ENCODE data around the gene UBE2Q2. TPM values are rescaled to one million over a fixed set of nuclear protein-coding genes. Genes with fewer than 3 reads are reported as not detected.
A peak's percentile ranks its signal among the peaks of the same experiment; 100 is the strongest.
"Not testable (repeated sequence)": the region's sequence is repeated elsewhere in the genome, so short reads cannot be mapped to it uniquely, and the experiment has no call there.

Gene UBE2Q2
- total RNA-seq (2014; rRNA removed), result 59.4 and 60.6 TPM in 2 replicates
- 22.3 TPM for polyA plus RNA-seq (2012)

DNA sequence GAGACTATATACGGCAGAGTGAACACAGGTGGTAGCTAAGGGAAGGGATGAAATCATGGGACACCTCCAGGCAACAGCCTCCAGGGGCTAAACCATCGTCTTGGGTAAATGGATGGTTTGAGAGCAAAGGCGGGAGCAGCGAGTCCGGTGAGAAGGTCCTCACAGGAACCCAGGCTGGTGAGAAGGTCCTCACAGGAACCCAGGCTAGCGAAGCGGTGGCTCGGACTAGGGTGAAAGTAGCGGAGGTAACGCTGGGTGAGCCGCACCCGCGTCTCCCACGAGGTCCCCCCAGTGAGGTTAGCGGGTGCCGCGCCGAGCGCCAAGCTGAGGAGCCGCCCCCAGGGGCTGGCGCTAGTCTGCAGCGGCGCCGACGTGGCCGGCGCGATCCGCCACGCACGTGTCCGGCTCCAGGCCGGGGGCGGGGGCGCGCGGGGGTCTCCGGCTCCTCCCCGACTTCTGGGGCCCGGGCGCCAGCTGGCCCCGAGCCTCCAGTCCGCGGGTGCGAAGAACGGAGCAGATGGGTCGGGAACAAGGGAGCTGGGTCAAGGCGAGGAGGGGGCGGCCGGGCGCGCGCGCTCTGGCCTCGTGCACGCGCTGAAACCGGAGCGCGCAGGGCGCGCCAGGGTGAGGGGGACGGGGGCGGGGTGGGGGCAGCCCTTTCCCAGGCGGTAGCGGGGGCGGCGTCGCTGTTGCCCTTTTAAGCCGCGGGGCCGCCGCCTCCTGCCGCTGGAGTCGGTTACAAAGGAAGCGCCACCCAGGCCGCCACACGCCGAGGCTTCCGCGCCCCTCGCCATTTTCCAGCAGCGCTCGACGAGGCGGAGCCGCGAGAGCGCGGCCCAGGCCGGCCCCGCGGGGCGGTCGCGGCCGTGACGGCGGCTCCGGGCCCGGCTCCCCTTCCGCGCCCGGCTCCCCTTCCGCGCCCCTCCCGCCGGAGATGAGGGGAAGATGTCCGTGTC lies at the start of gene UBE2Q2:
Gene UBE2Q2 (plus strand): TSS at position 726 of the 956 bp plus-strand sequence. CDS start 220 bp downstream, at position 946.
- peak; percentile 66 for DNase-seq (ENCODE audit: low read depth)

DNA sequence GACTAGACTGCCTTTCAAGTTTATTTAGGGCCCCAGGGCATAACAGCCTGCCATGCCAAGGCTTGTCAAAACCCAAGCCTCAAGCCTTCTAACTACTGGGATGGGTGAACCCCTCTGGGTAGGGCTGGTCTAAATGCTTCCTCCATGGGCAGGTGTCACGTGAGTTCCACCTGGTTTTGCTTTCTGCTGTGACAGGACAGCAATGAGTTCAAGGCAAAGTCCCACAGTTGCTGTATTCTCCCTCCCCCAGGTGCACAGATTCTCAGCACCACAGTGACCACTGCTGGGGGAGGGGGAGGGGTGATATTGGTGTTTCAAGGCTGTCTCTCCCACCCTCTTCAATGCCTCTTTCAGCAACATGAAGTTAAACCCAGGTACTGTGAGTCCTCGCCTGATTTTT lies 46.9 kb upstream of the UBE2Q2 start:
- DNase-seq (ENCODE audit: low read depth), result no peak

DNA sequence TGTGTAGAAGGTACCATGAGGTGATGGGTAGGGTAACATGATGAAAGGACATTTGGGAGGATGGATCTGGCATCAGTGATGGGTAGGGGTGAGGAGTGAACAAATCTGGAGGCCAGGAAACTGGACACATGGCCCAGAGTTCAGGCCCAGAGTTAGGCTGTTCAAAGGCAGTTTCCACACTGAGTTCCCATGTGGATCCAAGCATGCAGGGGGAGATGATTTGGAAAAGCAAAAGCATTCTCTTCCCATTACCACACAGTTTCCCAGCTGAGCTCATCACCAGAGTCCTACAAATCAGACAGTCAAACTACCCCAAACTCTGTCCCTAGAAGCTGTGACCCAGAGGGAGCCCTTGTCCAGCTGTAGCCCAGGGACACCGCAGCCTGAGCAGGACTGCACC lies 46.1 kb upstream of the UBE2Q2 start:
- not testable (repeated sequence) for DNase-seq (ENCODE audit: low read depth)

DNA sequence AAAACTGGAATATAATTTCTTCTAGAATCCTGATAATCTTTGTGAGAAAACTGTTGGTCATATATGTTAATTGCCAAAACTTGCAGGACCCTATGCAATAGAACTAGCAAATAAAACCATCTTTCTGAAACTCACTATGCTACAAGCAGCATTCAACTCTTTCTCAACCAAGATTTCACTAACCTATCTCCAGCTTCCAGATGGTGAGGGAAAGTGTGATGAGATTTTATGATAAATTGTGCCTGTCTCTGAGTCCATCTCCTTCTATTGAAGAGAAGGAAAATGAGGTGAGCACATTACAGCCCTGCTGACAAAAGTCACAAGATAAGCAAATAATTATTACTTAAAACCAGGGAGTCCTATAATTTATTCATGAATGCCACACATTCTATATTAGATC lies 44.1 kb upstream of the UBE2Q2 start:
- no peak for DNase-seq (ENCODE audit: low read depth)

DNA sequence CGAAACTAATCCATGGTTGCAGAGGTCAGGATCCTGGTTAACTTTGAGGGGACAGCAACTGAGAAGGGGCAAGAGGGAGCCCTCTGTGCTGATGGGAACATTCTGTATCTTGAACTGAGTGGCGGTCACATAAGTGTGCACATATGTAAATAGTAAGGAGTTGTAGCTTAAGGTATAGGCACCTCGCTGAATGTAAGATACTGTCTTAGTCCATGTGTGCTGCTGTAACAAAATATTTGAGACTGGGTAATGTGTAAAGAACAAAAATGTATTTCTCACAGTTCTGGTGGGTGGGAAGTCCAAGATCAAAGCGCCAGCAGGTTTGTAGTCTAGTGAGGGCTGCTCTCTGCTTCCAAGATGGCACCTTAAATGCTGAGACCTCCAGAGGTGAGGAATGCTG lies 42.8 kb upstream of the UBE2Q2 start:
- not testable (repeated sequence) for DNase-seq (ENCODE audit: low read depth)

DNA sequence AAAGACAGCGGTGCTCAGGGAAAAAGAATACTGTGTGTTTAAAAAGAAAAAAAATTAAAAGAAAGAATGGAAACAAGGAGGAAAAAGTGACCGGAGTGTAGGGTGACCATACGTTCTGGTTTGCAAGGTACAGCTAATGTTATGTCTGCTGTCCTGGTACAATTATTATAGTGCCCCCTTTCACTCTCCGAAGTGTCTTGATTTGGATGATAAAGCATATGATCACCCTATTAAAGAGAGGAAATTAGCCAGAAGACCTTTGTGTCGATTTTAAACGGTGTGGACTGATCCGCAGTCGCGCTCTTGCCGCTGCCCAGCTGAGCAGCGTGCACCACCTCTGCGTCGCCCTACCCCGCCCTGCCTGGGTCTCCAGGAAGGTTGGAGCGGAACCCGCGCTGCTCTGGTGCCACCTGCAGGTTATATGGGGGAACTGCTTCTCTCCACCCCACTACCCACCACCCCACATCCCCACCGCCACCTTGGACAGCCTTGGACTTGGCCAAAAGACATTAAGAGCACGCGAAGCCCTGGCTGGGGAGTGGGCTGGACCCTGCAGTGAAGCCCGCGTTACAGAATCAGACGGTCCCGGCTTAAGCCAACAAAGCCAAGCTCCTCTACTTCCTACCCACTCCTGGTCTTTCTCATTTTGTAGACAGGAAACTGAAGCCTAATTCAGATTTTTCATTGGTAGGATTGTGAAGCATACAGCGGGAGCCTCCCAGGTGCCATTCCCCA lies 41.2 kb upstream of the UBE2Q2 start:
- DNase-seq (ENCODE audit: low read depth), result peak; percentile 49

DNA sequence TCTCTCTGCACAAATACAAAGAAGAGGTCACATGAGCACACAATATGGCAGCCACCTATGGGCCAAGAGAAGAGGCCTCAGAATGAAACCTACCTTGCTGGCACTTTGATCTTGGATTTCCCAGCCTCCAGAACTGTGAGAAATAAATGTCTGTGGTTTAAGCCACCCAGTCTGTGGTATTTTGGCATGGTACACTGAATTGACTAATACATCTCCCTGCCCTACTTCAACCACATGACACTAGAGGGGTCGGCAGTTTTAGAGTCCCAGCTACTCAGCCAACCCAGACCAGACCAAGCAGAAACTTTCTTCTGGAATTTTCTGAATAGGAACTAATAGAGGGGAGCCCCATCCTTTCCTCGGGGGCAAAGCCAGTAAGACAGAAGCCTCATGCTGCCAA lies 35.8 kb upstream of the UBE2Q2 start:
- DNase-seq (ENCODE audit: low read depth), result peak; percentile 31

DNA sequence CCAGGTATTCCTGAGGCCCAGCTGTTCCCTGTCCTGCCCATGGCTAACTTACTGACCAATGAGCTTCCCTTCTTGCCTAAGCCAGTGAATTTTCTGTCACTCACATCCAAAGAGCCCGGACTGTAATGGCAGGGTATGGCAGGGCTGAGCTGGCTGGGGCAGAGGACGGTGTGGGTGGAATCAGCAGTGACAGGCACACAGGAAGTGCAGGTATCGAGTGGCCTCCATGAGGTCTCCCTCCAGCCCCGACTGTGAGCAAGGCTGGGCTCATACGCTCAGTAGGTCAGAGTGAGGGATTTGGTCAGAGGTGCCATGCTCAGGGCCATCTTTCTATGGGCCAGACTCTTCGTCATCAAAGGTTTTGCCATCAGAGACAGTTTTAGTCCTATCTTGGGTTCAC lies 35.2 kb upstream of the UBE2Q2 start:
- not testable (repeated sequence) for DNase-seq (ENCODE audit: low read depth)

DNA sequence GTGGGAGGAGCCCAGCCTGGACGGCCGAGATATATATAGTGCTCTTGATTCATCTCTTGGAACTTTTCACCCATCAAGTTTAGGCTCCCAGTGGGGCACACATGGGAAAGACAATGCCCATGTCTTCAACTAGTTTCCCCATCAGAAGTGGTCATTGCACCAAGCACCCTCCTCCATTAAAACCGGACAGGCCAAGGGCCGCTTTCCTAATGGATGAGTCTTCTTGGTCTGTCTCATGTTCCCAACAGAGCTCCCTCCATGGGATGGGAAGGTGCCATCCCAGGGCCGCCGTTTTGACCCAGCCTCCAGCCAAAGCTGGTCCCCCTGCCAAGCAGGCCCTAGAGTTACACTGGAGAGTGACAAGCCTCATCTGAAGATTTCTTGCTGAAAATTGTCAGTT lies 34.7 kb upstream of the UBE2Q2 start:
- DNase-seq (ENCODE audit: low read depth), result no peak

DNA sequence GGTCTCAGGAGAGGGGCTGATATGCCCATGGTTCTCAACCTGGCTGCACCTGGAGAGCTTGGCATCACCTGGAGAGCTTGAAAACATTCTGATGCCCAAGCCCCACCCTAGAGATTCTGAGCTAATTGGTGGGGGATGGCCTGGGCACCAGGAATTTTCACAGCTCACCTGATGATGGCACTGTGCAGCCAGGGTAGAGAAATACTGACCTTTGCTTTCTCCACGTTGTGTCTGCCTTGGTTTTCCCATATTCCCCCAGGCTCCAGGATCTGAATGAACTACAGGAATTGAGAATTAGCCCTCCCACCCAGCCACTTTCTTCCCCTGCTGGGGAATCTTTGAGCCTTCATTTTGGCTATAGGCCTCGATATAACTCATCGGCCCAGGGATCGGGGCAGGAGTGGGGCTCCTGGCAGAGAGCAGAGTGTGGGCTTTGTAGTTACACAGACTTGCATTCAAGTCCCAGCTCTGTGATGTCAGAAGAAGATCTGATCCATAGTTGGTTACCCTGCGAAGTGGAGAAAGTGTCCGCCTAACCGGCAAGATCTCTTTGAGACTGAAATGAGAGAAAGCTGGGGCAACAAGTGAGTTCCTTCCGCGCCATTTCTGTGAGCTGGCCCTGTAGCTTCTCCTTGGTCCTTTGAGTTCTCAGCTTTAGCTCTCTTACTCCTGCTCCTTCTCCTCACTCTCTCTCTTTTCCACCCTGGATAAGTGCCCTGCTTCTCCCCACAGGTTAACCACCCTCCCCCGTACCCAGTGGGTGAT lies 33.1 kb upstream of the UBE2Q2 start:
- DNase-seq (ENCODE audit: low read depth), result peak; percentile 37

DNA sequence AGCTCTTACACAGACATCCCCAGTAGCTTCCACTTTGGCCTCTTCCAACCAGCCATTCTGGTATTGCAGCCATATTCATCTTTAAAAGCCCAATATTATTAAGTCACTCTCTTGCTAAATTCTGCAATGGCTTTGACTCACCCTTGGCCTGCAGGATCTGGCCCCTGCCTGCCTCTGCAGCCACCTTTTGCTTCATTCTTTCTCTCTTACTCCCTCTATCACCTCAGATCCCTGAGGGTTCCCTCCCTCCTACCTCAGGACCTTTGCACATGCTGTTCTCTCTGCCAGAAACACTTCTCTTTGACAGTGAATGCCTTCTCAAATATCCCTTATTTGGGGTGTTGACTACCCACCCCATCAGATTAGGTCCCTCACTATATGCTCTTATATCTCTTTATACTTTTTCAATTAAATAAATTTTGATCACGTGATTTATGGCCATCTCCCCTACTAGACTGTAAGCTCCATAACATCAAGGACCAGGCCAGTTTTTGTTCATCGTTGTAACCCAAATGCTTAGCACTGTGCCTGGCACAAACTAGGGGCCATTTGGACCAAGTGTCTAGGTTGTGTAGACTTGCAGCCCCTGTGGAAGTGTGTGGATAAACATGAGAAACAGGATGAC lies 32.3 kb upstream of the UBE2Q2 start:
- no peak for DNase-seq (ENCODE audit: low read depth)

DNA sequence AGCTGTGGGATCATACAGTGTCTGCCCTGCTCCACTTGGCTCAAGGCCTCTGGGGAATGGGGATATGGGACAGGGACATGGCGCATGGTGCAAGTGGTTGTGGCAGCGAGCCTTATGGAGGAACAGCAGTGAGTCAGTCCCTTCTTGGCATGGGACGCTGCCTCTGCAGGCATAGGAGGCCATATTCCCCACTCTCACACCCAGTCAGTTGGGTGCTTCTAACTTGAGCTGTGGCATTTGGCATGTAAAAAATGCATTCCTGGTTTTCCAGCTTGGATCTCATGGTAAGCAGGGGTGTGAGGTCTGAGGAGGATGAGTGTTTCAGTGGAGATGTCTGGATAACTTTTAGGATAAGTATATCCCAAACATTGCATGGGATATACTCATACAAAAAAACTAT lies 31.6 kb upstream of the UBE2Q2 start:
- DNase-seq (ENCODE audit: low read depth), result no peak

DNA sequence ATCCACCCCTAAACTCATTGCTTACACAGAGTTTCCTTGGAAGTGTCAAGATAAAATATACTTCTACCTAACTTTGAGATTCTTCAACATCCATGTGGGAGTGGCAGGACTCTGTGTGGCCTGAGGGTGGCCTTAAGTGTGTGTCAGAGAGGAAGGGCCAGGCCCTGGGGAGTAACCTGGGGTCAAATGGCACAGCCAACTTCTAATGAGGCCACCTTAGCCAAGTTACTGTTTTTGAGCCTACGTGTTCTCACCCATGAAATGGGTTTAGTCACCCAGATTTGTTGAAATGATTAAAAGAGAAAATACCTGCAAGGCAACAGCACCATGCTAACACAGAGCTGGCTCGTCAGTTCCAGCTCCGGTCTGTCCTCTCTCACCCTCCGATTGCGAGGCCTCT lies 28.5 kb upstream of the UBE2Q2 start:
- no peak for DNase-seq (ENCODE audit: low read depth)

DNA sequence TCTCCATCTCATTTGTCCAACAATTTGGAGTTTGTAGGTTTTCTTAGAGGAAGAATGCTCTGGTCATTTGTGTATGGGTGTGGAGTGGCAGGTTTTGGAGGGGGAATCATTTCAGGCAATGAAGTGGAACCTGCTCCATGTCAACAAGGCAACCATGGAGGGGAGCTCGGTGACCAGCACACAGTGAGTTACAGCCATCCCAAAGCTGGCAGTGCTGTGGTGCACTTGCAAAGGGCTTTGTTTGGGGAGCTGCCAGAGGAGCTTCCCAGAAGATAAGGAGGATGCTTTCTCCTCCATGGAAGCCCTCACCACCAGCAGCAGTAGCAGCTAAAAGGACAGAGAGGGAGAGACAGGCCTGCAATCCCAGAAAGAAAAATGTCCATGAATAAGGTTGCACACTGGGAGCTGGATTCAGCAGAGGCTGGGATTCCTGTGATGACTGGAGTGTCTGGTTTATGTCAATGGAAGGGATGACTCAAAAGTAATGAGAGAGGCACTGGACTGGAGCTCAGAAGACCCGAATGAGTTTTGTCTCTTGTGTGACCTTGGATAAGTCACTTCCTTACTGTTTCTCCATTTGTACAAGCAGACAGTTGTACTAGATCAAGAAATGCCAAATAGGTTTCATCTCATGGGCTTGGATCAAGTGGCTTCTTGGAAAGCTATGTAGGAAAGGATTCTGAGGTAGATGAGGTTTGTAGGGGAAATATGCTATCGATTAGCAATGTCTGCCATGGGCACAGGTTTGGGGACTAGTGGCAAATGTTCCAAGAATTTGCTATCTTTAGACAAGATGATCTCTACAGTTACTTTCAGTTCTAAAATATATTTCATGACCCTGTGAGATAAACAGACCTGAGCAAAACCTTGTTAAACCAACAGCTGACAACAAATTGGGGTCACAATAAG lies 27.2 kb upstream of the UBE2Q2 start:
- DNase-seq (ENCODE audit: low read depth), result no peak

DNA sequence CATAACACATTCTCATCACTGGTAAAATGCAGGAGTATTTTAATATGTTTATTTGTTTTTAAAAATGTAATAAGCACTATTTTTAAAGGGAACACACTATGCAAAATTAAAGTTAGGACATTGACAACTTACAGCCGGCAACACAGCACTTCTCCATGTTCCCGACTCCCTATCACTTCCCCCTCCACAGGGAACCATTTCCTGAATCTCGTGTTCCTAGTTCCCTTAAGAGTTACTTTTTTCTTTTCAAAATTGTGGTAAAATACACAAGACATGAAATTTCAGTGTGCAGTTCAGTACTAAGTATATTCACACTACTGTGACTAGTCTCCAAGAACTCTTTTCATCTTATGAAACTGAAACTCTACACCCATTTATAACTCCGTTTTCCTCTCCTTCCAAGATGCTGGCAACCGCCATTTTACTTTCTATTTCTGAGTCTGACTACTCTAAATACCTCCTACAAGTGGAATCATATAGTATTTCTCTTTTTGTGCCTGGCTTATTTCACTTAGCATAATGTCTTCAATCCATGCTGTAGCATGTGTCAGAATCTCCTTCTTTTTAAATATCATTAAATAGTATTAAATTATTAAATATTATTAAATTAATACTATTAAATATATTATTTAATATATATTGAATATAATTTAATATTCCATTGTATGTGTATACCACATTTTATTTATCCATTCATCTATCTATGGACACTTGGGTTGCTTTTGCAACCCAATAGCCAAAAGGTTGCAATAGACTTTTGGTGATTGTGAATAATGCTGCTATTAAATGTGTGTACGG lies 25.9 kb upstream of the UBE2Q2 start:
- peak; percentile 42 for DNase-seq (ENCODE audit: low read depth)

DNA sequence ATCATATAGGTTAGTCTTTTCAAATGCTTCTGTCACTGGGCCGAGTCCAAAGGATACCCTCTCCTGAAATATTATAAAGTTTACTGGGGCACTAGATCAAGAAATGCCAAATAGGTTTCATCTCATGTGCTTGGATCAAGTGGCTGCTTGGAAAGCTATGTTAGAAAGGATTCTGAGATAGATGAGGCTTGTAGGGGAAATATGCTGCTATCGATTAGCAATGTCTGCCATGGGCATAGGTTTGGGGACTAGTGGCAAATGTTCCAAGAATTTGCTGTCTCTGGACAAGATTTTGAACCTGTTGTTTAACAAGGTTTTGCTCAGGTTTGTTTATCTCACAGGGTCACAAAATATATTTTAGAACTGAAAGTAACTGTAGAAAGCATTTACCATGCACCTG lies 23.0 kb upstream of the UBE2Q2 start:
- no peak for DNase-seq (ENCODE audit: low read depth)

DNA sequence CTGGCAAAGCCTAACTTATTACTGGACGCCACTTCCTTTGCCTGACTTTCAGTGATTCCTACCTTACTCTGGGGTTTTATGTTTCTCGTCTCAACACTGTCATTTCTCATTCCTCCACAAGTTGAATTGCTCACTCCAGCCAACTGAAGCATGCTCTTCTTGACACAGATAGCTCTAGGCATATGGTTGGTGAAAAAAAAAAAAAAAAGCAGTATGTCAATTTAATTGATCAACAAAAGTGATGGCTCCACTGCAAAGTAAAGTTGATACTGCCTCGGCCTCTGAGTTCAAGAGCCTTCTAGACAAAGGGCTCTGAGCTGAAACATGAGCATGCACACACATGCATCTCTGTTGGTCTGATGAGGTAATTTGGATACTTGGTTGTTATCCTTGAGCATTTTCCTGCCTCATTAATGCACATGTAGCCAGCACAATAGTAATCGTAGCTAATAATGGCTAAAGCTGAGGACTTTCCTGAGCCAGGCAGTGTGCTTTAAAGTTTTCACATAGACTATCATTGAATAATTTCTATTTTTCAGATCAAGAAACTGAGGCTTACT lies 21.4 kb upstream of the UBE2Q2 start:
- no peak for DNase-seq (ENCODE audit: low read depth)

DNA sequence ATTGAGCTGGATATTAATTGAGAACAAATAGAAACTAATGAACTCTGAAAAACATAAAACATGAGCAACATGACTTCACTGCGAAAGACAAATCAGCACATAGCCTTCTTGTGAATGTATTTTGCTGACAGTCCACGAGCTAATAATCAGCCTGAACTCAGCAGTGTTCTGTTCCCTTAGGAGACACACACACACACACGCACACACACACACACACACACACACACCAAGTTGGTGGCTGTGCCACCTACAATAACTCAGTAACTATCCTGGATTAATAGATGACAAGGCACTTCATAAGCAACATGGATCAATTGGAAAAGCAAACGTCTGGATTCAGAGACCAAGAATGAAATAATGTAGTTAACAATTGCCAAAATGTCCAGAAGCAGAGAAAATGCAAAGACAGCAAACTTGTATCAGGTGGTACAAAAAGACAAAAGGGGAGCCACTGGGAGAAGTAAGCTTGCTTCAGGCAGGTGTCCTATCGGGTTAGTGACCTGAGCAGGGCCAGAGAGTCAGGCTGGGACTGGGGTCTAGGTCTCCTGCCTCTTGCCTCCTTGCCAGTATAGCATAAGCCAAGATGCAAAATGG lies 20.5 kb upstream of the UBE2Q2 start:
- DNase-seq (ENCODE audit: low read depth), result no peak
